Naive thymus-derived CD4-positive, alpha-beta T cell (primary cell): ENCODE results near the gene TDO2. TPM values are rescaled to one million over a fixed set of nuclear protein-coding genes. Genes with fewer than 3 reads are reported as not detected.
"Not testable (repeated sequence)": the region's sequence is repeated elsewhere in the genome, so short reads cannot be mapped to it uniquely, and the experiment has no call there.

Source experiments
- ATAC-seq: fragments of 150-1000 bp; cut with Tn5 transposase; 2 replicates; pipeline ENCODE4 v1.10.0; 2021; ENCODE audit warnings: mild to moderate bottlenecking, moderate library complexity
- CTCF ChIA-PET: fragments of 350-600 bp; sonication (Branson Sonifier 250); formaldehyde crosslinking; loops from one replicate; lab custom pipeline; 2021; ENCODE audit warnings: antibody characterized with exemption; lab: Charles Lee
- POLR2A ChIA-PET: fragments of 350-600 bp; sonication (Branson Sonifier 250); formaldehyde crosslinking; loops from one replicate; lab custom pipeline; 2021; ENCODE audit warnings: antibody characterized with exemption, inconsistent platforms; lab: Charles Lee
- DNase-seq, 9 donors: peaks; one replicate each; pipeline versions ENCODE4 v3.0.0 to v3.0.0-alpha.2; 2020 to 2022; ENCODE audit warnings: mixed read lengths in 1 of 9
- H3K27ac ChIP-seq: one replicate; pipeline ENCODE4 v1.7.0; 2013; ENCODE audit warnings: mild to moderate bottlenecking, low read depth, low read length, moderate library complexity
- H3K27me3 ChIP-seq, 2 donors: one replicate each; pipeline ENCODE4 v1.7.0; 2013; ENCODE audit warnings: low read length in 2 of 2, mild to moderate bottlenecking in 2 of 2, moderate library complexity in 2 of 2; ENCODE audit not compliant: control insufficient read depth in 2 of 2, insufficient read depth in 2 of 2
- H3K36me3 ChIP-seq, 3 experiments: 1 replicate in 2 of 3; 2 replicates in 1 of 3; pipeline ENCODE4 v1.7.0; 2013; ENCODE audit warnings: low read length in 3 of 3, mild to moderate bottlenecking in 3 of 3, moderate library complexity in 1 of 3; ENCODE audit not compliant: insufficient read depth in 3 of 3, control insufficient read depth in 2 of 3
- H3K4me1 ChIP-seq, 2 donors: one replicate each; pipeline ENCODE4 v1.7.0; 2013; ENCODE audit warnings: low read length in 2 of 2, mild to moderate bottlenecking in 2 of 2, moderate library complexity in 1 of 2; ENCODE audit not compliant: control insufficient read depth in 2 of 2, insufficient read depth in 2 of 2
- H3K4me3 ChIP-seq: 2 replicates; pipeline ENCODE4 v1.7.0; 2013; ENCODE audit warnings: mild to moderate bottlenecking, low read length
- H3K9me3 ChIP-seq, 3 experiments: 1 replicate in 2 of 3; 2 replicates in 1 of 3; pipeline ENCODE4 v1.7.0; 2013; ENCODE audit warnings: low read length in 3 of 3; ENCODE audit not compliant: control insufficient read depth in 2 of 3
- H3K27ac Mint-ChIP-seq, 9 donors: one replicate each; pipeline ENCODE4 v1.8.0; 2020 to 2022; ENCODE audit warnings: mixed read lengths in 9 of 9, mild to moderate bottlenecking in 8 of 9, moderate library complexity in 5 of 9, inconsistent platforms in 2 of 9
- H3K27me3 Mint-ChIP-seq, 5 donors: one replicate each; pipeline ENCODE4 v1.8.0; 2021 to 2022; ENCODE audit warnings: mixed read lengths in 5 of 5, mild to moderate bottlenecking in 1 of 5
- H3K36me3 Mint-ChIP-seq, 5 donors: one replicate each; pipeline ENCODE4 v1.8.0; 2020 to 2022; ENCODE audit warnings: mixed read lengths in 5 of 5, mild to moderate bottlenecking in 3 of 5, inconsistent platforms in 1 of 5
- H3K4me1 Mint-ChIP-seq, 7 donors: one replicate each; pipeline ENCODE4 v1.8.0; 2020 to 2022; ENCODE audit warnings: mixed read lengths in 7 of 7, mild to moderate bottlenecking in 3 of 7, inconsistent platforms in 1 of 7
- H3K4me3 Mint-ChIP-seq, 10 donors: one replicate each; pipeline ENCODE4 v1.8.0; 2020 to 2022; ENCODE audit warnings: mild to moderate bottlenecking in 10 of 10, mixed read lengths in 10 of 10, moderate library complexity in 6 of 10, inconsistent platforms in 2 of 10
- H3K9me3 Mint-ChIP-seq, 11 donors: one replicate each; pipeline ENCODE4 v1.8.0; 2020 to 2022; ENCODE audit warnings: mixed read lengths in 11 of 11, mild to moderate bottlenecking in 4 of 11, inconsistent platforms in 1 of 11, moderate library complexity in 1 of 11
- intact Hi-C, 2 donors: fragments of 100-400 bp; cut with micrococcal nuclease; formaldehyde crosslinking; loops; one replicate each; pipeline ENCODE4 v1.15.1; 2023
- polyA plus RNA-seq, 2 donors: library from polyadenylated mRNA; unstranded; fragments of 300-500 nt; fragmentation: Illumina TruSeq; gene quantifications; one replicate each; pipeline ENCODE4 v1.2.3, GENCODE V29; 2021
- total RNA-seq, 6 experiments: library from RNA in 5 of 6; stranded (reverse) in 5 of 6; gene quantifications; 1 replicate in 5 of 6; 2 replicates in 1 of 6; pipeline ENCODE4 v1.2.3 and lab custom pipeline; 2021 to 2026

Gene TDO2
- total and polyA plus RNA-seq, 7 experiments from 2014 or later, result not detected

- intact Hi-C loops, result no loop called here
- Mint-ChIP-seq H3K27me3 (peaks cover 0 to 48% (median 26%) of the 10 kb centered on the region in 5 donors), H3K4me3 (no peak overlapping the region), H3K9me3 (peaks cover 0 to 14% (median 4%) of the 10 kb centered on the region in 11 donors), H3K4me1 (no peaks in the 10 kb centered on the region), H3K36me3 (peaks cover 0 to 11% (median 0%) of the 10 kb centered on the region in 5 donors), H3K27ac (no peak overlapping the region)
- no peaks in the 10 kb centered on the region for H3K27me3 ChIP-seq
- no peaks in the 10 kb centered on the region for H3K36me3 ChIP-seq
- CTCF ChIA-PET, result no interaction called here
- no peak overlapping the region for H3K4me3 ChIP-seq
- H3K9me3 ChIP-seq, result no peaks in the 10 kb centered on the region
- POLR2A ChIA-PET, result no interaction called here
- ATAC-seq, result no peak
- no peaks in the 10 kb centered on the region for H3K4me1 ChIP-seq
- no peak for DNase-seq
- no peak overlapping the region for H3K27ac ChIP-seq
Measured at GRCh38 chr4:155889031-155889793, 14.3 kb upstream of the TDO2 start.

GRCh38 chr4:155889946-155890345, 13.6 kb upstream of the TDO2 start:
- ChIA-PET CTCF (no interaction called here), POLR2A (no interaction called here)
- H3K27ac ChIP-seq, result no peak overlapping the region
- intact Hi-C loops, result no loop called here
- Mint-ChIP-seq H3K36me3 (peaks cover 0 to 11% (median 0%) of the 10 kb centered on the region in 5 donors), H3K4me3 (no peak overlapping the region), H3K4me1 (no peaks in the 10 kb centered on the region), H3K27ac (no peak overlapping the region), H3K27me3 (peaks cover 0 to 48% (median 28%) of the 10 kb centered on the region in 5 donors), H3K9me3 (peaks cover 0 to 14% (median 4%) of the 10 kb centered on the region in 11 donors)
- H3K4me3 ChIP-seq, result no peak overlapping the region
- ATAC-seq (no peak), DNase-seq (no peak)
- no peaks in the 10 kb centered on the region for H3K27me3 ChIP-seq
- H3K9me3 ChIP-seq, result no peaks in the 10 kb centered on the region
- H3K36me3 ChIP-seq, result no peaks in the 10 kb centered on the region
- H3K4me1 ChIP-seq, result no peaks in the 10 kb centered on the region

GRCh38 chr4:155891058-155891457, 12.4 kb upstream of the TDO2 start:
- H3K4me3 Mint-ChIP-seq, result no peak overlapping the region
- no peaks in the 10 kb centered on the region for H3K9me3 ChIP-seq
- intact Hi-C loops, result no loop called here
- DNase-seq (no peak), ATAC-seq (no peak)
- no peak overlapping the region for H3K4me3 ChIP-seq
- POLR2A ChIA-PET, result no interaction called here
- H3K4me1 Mint-ChIP-seq, result no peaks in the 10 kb centered on the region
- H3K36me3 ChIP-seq, result no peaks in the 10 kb centered on the region
- H3K36me3 Mint-ChIP-seq, result peaks cover 0 to 11% (median 0%) of the 10 kb centered on the region in 5 donors
- H3K27ac Mint-ChIP-seq, result no peak overlapping the region
- no peaks in the 10 kb centered on the region for H3K27me3 ChIP-seq
- H3K27ac ChIP-seq, result no peak overlapping the region
- H3K4me1 ChIP-seq, result no peaks in the 10 kb centered on the region
- peaks cover 2 to 14% (median 6%) of the 10 kb centered on the region in 11 donors for H3K9me3 Mint-ChIP-seq
- H3K27me3 Mint-ChIP-seq, result peaks cover 0 to 48% (median 27%) of the 10 kb centered on the region in 5 donors
- CTCF ChIA-PET, result no interaction called here

- H3K4me3 Mint-ChIP-seq, H3K4me1 Mint-ChIP-seq, H3K27me3 ChIP-seq, H3K27ac Mint-ChIP-seq, H3K36me3 ChIP-seq, ATAC-seq, CTCF ChIA-PET, H3K4me1 ChIP-seq, H3K36me3 Mint-ChIP-seq, intact Hi-C loops, POLR2A ChIA-PET, H3K4me3 ChIP-seq, H3K27ac ChIP-seq, DNase-seq, H3K27me3 Mint-ChIP-seq, H3K9me3 ChIP-seq: not testable (repeated sequence)
- peaks cover 0 to 19% (median 8%) of the 10 kb centered on the region in 11 donors for H3K9me3 Mint-ChIP-seq
Measured at GRCh38 chr4:155898371-155898770, 5.1 kb upstream of the TDO2 start.

GRCh38 chr4:155899891-155900290, 3.6 kb upstream of the TDO2 start:
- DNase-seq, result no peak
- POLR2A ChIA-PET, result no interaction called here
- H3K36me3 ChIP-seq, result no peaks in the 10 kb centered on the region
- ATAC-seq, result no peak
- Mint-ChIP-seq H3K4me3 (no peak overlapping the region), H3K27ac (no peak overlapping the region), H3K4me1 (peaks cover 0 to 1% (median 0%) of the 10 kb centered on the region in 7 donors), H3K27me3 (peaks cover 0 to 9% (median 6%) of the 10 kb centered on the region in 5 donors), H3K36me3 (no peaks in the 10 kb centered on the region), H3K9me3 (peaks cover 0 to 19% (median 8%) of the 10 kb centered on the region in 11 donors)
- peaks cover 0 to 4% (median 0%) of the 10 kb centered on the region in 3 experiments for H3K9me3 ChIP-seq
- H3K4me1 ChIP-seq, result no peaks in the 10 kb centered on the region
- no peaks in the 10 kb centered on the region for H3K27me3 ChIP-seq
- intact Hi-C loops, result no loop called here
- no peak overlapping the region for H3K27ac ChIP-seq
- CTCF ChIA-PET, result no interaction called here
- H3K4me3 ChIP-seq, result no peak overlapping the region

- H3K27me3 ChIP-seq, result no peaks in the 10 kb centered on the region
- intact Hi-C loops, result no loop called here
- Mint-ChIP-seq H3K36me3 (no peaks in the 10 kb centered on the region), H3K9me3 (peaks cover 0 to 19% (median 5%) of the 10 kb centered on the region in 11 donors), H3K4me3 (no peak overlapping the region), H3K27me3 (peaks cover 0 to 8% (median 6%) of the 10 kb centered on the region in 5 donors), H3K27ac (no peak overlapping the region), H3K4me1 (peaks cover 0 to 1% (median 0%) of the 10 kb centered on the region in 7 donors)
- CTCF ChIA-PET, result no interaction called here
- DNase-seq (no peak), ATAC-seq (no peak)
- no peaks in the 10 kb centered on the region for H3K36me3 ChIP-seq
- H3K27ac ChIP-seq, result no peak overlapping the region
- no peak overlapping the region for H3K4me3 ChIP-seq
- no peaks in the 10 kb centered on the region for H3K4me1 ChIP-seq
- POLR2A ChIA-PET, result interaction anchor here (0.8 kb wide), 1 partner anchor 10 kb away, joined by 3 read pairs; no protein-coding TSS in a partner anchor
- H3K9me3 ChIP-seq, result peaks cover 0 to 4% (median 0%) of the 10 kb centered on the region in 3 experiments
Measured at GRCh38 chr4:155900381-155900780, 3.1 kb upstream of the TDO2 start.
